ENCODE measurements around the gene APP.

APP gene

GRCh38 chr21:25887166-25887565 is 283.4 kb downstream of the APP start:
- TF ChIP-seq, protein P1, sequence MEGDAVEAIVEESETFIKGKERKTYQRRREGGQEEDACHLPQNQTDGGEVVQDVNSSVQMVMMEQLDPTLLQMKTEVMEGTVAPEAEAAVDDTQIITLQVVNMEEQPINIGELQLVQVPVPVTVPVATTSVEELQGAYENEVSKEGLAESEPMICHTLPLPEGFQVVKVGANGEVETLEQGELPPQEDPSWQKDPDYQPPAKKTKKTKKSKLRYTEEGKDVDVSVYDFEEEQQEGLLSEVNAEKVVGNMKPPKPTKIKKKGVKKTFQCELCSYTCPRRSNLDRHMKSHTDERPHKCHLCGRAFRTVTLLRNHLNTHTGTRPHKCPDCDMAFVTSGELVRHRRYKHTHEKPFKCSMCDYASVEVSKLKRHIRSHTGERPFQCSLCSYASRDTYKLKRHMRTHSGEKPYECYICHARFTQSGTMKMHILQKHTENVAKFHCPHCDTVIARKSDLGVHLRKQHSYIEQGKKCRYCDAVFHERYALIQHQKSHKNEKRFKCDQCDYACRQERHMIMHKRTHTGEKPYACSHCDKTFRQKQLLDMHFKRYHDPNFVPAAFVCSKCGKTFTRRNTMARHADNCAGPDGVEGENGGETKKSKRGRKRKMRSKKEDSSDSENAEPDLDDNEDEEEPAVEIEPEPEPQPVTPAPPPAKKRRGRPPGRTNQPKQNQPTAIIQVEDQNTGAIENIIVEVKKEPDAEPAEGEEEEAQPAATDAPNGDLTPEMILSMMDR (IDR thresholded peaks at IDR 0.05; ENCODE audit: low read length) = no peak
- no peak for TF ChIP-seq EZH2 (optimal IDR thresholded peaks at IDR 0.05; ENCODE audit: low read depth, low read length)
- TF ChIP-seq EZH2phosphoT487 (IDR thresholded peaks at IDR 0.05; ENCODE audit: low read length) = no peak
- no peak for DNase-seq
- H3K9me2 ChIP-seq (replicated peaks; ENCODE audit: insufficient read depth, low read length) = no peaks in the 10 kb centered on the region
- no peaks in the 10 kb centered on the region for H3K79me2 ChIP-seq (ENCODE audit: low read length)
- no peak overlapping the region for H3K4me2 ChIP-seq (ENCODE audit: low read depth, low read length)
- no peaks in the 10 kb centered on the region for H4K20me1 ChIP-seq (ENCODE audit: insufficient read depth, low read length)
- no peak overlapping the region for H3K4me3 ChIP-seq (ENCODE audit: low read length)
- no peaks in the 10 kb centered on the region for H3K9me3 ChIP-seq (replicated peaks; ENCODE audit: insufficient read depth, low read length)
- H3K27ac ChIP-seq (ENCODE audit: low read length) = no peak overlapping the region
- no peaks in the 10 kb centered on the region for H3K27me3 ChIP-seq (replicated peaks; ENCODE audit: insufficient read depth, low read length)
- no peaks in the 10 kb centered on the region for H3F3A ChIP-seq (ENCODE audit: insufficient read depth, low read length)
- H2AFZ ChIP-seq (ENCODE audit: low read length) = no peak overlapping the region
- no peaks in the 10 kb centered on the region for H3K36me3 ChIP-seq (replicated peaks; ENCODE audit: insufficient read depth, low read length)
- no peak overlapping the region for H3K9ac ChIP-seq (ENCODE audit: low read length)
- H3K4me1 ChIP-seq (ENCODE audit: low read length) = no peaks in the 10 kb centered on the region

DNA sequence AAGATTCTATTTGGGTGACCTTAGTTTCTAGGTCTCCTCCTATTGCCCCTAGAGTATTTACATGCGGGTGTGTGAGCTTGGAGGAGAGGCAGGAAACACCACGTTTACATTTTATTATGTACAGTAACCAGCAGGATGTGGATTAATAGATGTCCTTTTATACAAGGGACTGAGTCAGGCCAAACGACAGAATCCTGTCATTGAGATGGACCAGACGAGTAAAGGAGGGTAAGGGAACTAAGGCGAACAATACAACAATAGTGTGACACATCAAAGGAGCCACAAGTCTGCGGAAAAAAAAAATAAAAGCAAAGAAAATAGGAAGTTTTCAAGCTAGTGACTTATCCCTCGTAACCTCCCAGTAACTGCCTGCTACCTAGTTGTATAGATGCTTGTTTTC is 284.7 kb downstream of the APP start:
- no peak for DNase-seq
- H3K4me3 ChIP-seq (ENCODE audit: low read length) = no peak overlapping the region
- H3K36me3 ChIP-seq (replicated peaks; ENCODE audit: insufficient read depth, low read length) = no peaks in the 10 kb centered on the region
- no peaks in the 10 kb centered on the region for H3K9me3 ChIP-seq (replicated peaks; ENCODE audit: insufficient read depth, low read length)
- H3K27me3 ChIP-seq (replicated peaks; ENCODE audit: insufficient read depth, low read length) = no peaks in the 10 kb centered on the region
- no peak overlapping the region for H3K4me2 ChIP-seq (ENCODE audit: low read depth, low read length)
- no peaks in the 10 kb centered on the region for H3K9me2 ChIP-seq (replicated peaks; ENCODE audit: insufficient read depth, low read length)
- no peaks in the 10 kb centered on the region for H3F3A ChIP-seq (ENCODE audit: insufficient read depth, low read length)
- H4K20me1 ChIP-seq (ENCODE audit: insufficient read depth, low read length) = no peaks in the 10 kb centered on the region
- H3K79me2 ChIP-seq (ENCODE audit: low read length) = no peaks in the 10 kb centered on the region
- TF ChIP-seq, protein P1 (IDR thresholded peaks at IDR 0.05; ENCODE audit: low read length) = no peak
- TF ChIP-seq EZH2phosphoT487 (IDR thresholded peaks at IDR 0.05; ENCODE audit: low read length) (no peak), EZH2 (optimal IDR thresholded peaks at IDR 0.05; ENCODE audit: low read depth, low read length) (no peak)
- H2AFZ ChIP-seq (ENCODE audit: low read length) = no peak overlapping the region
- no peak overlapping the region for H3K9ac ChIP-seq (ENCODE audit: low read length)
- H3K4me1 ChIP-seq (ENCODE audit: low read length) = no peaks in the 10 kb centered on the region
- no peak overlapping the region for H3K27ac ChIP-seq (ENCODE audit: low read length)

DNA sequence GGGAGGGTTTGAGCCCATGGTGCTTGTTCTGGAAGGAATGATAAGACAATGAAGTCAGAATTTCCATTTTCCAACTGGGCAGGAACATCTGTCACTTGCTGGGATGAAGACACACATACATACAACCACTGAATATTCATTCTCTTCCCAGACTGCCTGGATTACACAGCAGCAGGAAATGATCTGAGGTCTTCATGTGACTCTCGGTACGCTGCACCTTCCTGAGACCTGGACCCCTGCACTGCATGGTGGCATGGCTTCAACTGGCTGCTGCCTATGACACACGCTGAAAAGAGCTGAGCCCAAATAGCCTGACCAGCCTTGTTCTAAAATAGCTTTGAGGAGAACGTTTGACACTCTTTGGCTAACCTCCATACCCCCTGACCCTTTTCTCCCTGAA is 285.2 kb downstream of the APP start:
- Histone ChIP-seq H3F3A (ENCODE audit: insufficient read depth, low read length) (no peaks in the 10 kb centered on the region), H3K79me2 (ENCODE audit: low read length) (no peaks in the 10 kb centered on the region), H3K4me1 (ENCODE audit: low read length) (no peaks in the 10 kb centered on the region), H3K9me2 (replicated peaks; ENCODE audit: insufficient read depth, low read length) (no peaks in the 10 kb centered on the region), H2AFZ (ENCODE audit: low read length) (no peak overlapping the region), H3K36me3 (replicated peaks; ENCODE audit: insufficient read depth, low read length) (no peaks in the 10 kb centered on the region), H3K9ac (ENCODE audit: low read length) (no peak overlapping the region), H3K27ac (ENCODE audit: low read length) (no peak overlapping the region), H3K4me2 (ENCODE audit: low read depth, low read length) (no peak overlapping the region), H4K20me1 (ENCODE audit: insufficient read depth, low read length) (no peaks in the 10 kb centered on the region), H3K27me3 (replicated peaks; ENCODE audit: insufficient read depth, low read length) (no peaks in the 10 kb centered on the region), H3K9me3 (replicated peaks; ENCODE audit: insufficient read depth, low read length) (no peaks in the 10 kb centered on the region), H3K4me3 (ENCODE audit: low read length) (no peak overlapping the region)
- TF ChIP-seq EZH2 (optimal IDR thresholded peaks at IDR 0.05; ENCODE audit: low read depth, low read length) (no peak), EZH2phosphoT487 (IDR thresholded peaks at IDR 0.05; ENCODE audit: low read length) (no peak)
- TF ChIP-seq, protein P1 (IDR thresholded peaks at IDR 0.05; ENCODE audit: low read length) = no peak
- DNase-seq = no peak
